HG03135 (cell line): Measurements from ENCODE around the gene SMURF1.
"Not testable (repeated sequence)": the region's sequence is repeated elsewhere in the genome, so short reads cannot be mapped to it uniquely, and the experiment has no call there.

Experiments
- ATAC-seq: cut with Tn5 transposase; IDR thresholded peaks from one replicate; pipeline ENCODE4 v1.9.1; 2021; ENCODE audit warnings: mild to moderate bottlenecking, moderate library complexity; ENCODE audit not compliant: unreplicated experiment

Gene SMURF1

GRCh38 chr7:99121496-99122021, 22.3 kb downstream of the SMURF1 start:
- ATAC-seq, result no peak

GRCh38 chr7:99120916-99121315, 23.0 kb downstream of the SMURF1 start:
- ATAC-seq, result no peak

- ATAC-seq, result no peak
These were observed 23.4 kb downstream of the SMURF1 start for GRCh38 chr7:99120501-99120900.

GRCh38 chr7:99118077-99118476, 25.8 kb downstream of the SMURF1 start:
- no peak for ATAC-seq

GRCh38 chr7:99116144-99116543, 27.8 kb downstream of the SMURF1 start:
- no peak for ATAC-seq

- no peak for ATAC-seq
These were observed 28.5 kb downstream of the SMURF1 start for GRCh38 chr7:99115379-99115778.

GRCh38 chr7:99112979-99113378, 30.9 kb downstream of the SMURF1 start:
- ATAC-seq, result no peak

- peak; percentile 51 for ATAC-seq
These were observed 31.8 kb downstream of the SMURF1 start for GRCh38 chr7:99112097-99112496.

DNA sequence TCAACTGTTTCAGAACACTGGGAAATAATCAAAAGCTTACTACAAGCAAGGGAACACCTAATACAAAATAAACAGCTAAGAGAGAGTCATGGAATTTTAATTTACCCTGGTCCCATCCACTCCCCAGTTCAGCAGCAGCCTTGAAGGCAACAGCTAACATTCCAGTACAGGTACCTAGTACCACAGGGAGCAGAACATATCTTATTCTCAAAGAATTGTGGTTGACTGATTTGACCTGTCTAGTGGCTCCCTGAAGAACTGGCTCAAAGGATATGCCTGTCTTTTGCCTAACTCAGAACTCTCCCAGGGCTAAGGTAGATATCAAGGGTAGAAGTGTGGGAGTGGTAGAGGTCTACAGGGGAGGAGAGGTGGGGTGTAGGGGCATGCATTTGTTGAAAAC, 32.3 kb downstream of the SMURF1 start:
- peak; percentile 6 for ATAC-seq

GRCh38 chr7:99109108-99110051, 34.5 kb downstream of the SMURF1 start:
- no peak for ATAC-seq

DNA sequence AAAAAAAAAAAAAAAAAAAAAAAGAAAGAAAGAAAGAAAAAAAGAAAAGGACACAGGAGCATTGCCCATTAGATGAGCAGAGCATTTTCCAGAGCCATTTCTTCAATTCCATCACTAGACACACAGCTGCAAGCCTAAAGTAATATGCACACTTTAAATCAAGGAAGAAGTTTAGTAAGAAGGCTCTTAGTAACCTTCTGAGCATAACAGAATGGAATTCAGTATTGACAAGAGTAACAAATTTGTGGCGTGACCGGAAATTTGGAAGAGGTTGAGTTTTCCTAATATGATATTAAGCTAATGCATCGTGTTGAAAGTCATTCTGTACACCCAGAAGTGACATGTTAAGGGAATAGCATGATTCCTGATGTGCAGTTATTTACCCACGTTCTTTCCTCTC, 35.3 kb downstream of the SMURF1 start:
- ATAC-seq, result no peak

GRCh38 chr7:99106821-99107241, 37.1 kb downstream of the SMURF1 start:
- no peak for ATAC-seq

DNA sequence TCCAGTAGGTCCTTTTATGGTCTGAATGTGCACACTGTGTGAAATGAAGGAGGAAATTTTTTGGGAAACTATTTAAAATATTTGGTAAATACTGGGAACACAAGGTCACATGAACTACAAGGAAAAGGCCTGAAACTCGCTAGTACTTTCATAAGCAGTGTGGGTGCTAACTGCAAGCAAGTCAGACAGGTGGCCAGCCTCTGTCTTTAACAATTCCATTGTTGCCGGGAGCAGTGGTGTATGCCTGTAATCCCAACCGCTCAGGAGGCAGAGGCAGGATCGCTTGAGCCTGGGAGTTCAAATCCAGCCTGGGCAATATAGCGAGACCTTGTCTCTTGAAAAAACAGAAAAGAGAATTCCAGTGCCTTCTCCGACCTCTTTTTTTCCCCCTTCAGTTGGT, 37.5 kb downstream of the SMURF1 start:
- no peak for ATAC-seq

DNA sequence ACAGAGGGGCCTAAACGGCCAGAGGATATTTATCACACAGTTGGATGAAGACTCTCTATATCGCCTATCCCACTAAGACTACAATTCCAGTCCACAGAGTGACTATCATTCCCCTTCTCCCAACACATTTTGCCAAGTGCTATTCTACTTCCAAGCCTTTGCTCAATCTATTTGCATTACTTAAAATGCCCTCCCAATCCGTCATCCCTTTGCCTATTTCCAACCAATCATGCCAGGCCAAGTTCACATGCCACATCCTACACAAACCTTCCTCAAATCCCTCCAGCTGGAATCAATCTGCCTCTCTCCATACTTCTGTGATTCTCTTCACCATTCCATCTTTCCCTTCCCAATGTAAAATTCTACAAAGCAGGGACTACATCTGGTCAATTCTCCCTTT, 38.2 kb downstream of the SMURF1 start:
- ATAC-seq, result no peak

GRCh38 chr7:99104631-99105030, 39.3 kb downstream of the SMURF1 start:
- ATAC-seq, result no peak

- not testable (repeated sequence) for ATAC-seq
These were observed 40.1 kb downstream of the SMURF1 start for GRCh38 chr7:99103836-99104235.

GRCh38 chr7:99102809-99103690, 40.9 kb downstream of the SMURF1 start:
- no peak for ATAC-seq

- no peak for ATAC-seq
These were observed 41.5 kb downstream of the SMURF1 start for GRCh38 chr7:99102361-99102760.

DNA sequence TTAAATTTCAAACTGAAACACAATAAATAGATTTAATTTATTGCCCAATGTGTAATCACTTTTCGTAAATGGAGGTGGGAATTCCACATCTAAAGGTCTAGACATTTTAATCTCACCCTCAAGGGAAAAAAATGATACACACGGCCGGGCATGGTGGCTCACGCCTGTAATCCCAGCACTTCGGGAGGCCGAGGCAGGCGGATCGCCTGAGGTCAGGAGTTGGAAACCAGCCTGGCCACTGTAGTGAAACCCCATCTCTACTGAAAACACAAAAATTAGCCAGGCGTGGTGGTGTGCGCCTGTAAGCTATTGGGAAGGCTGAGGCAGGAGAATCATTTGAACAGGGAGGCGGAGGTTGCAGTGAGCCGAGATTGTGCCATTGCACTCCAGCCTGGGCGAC, 42.4 kb downstream of the SMURF1 start:
- ATAC-seq, result not testable (repeated sequence)

GRCh38 chr7:99099499-99100077, 44.3 kb downstream of the SMURF1 start:
- no peak for ATAC-seq
